Vagina (tissue), 2 donors: Measurements from ENCODE around the gene DCTN2. TPM values are rescaled to one million over a fixed set of nuclear protein-coding genes. Genes with fewer than 3 reads are reported as not detected.
"Not testable (repeated sequence)": the region's sequence is repeated elsewhere in the genome, so short reads cannot be mapped to it uniquely, and the experiment has no call there.

ENCODE experiments used
- DNase-seq, 2 donors: peaks; one replicate each; pipeline ENCODE4 v3.0.0-alpha.2; 2017; ENCODE audit errors: extremely low spot score in 2 of 2
- H3K27ac ChIP-seq: fragments of 200-600 bp; sonication (generic); one replicate; pipeline ENCODE4 v1.5.1; 2019
- H3K27me3 ChIP-seq: fragments of 200-600 bp; sonication (generic); one replicate; pipeline ENCODE4 v1.5.1; 2019
- H3K36me3 ChIP-seq, 2 donors: fragments of 200-600 bp; sonication (generic); one replicate each; pipeline ENCODE4 v1.5.1; 2017 to 2019
- H3K4me1 ChIP-seq: fragments of 200-600 bp; sonication (generic); one replicate; pipeline ENCODE4 v1.5.1; 2019
- H3K4me3 ChIP-seq, 2 donors: fragments of 200-600 bp; sonication (generic); 1 replicate in 1 of 2; 2 replicates in 1 of 2; pipeline ENCODE4 v1.5.1; 2016 to 2019
- H3K9me3 ChIP-seq: fragments of 200-600 bp; sonication (generic); one replicate; pipeline ENCODE4 v1.5.1; 2019
- CTCF ChIP-seq, 3 experiments: fragments of 450-650 bp in 2 of 3; fragments of 200-600 bp in 1 of 3; sonication (generic) in 1 of 3; IDR thresholded peaks; one replicate each; pipeline ENCODE4 v1.5.1; 2017 to 2019; ENCODE audit warnings: antibody characterized with exemption in 3 of 3, mild to moderate bottlenecking in 2 of 3, moderate library complexity in 2 of 3
- POLR2A ChIP-seq, 2 donors: fragments of 450-650 bp; IDR thresholded peaks; one replicate each; pipeline ENCODE4 v1.6.1; 2017; ENCODE audit warnings: antibody characterized with exemption in 2 of 2, mild to moderate bottlenecking in 2 of 2, moderate library complexity in 2 of 2
- POLR2AphosphoS5 ChIP-seq, 2 donors: sonication (generic); formaldehyde crosslinking; IDR thresholded peaks; one replicate each; pipeline ENCODE4 v1.9.0; 2017; ENCODE audit warnings: antibody characterized with exemption in 2 of 2, mild to moderate bottlenecking in 2 of 2, low read depth in 1 of 2; ENCODE audit not compliant: insufficient read depth in 1 of 2
- intact Hi-C: fragments of 100-400 bp; cut with DNase I; formaldehyde crosslinking; loops from one replicate; pipeline ENCODE4 v1.15.1; 2023
- total RNA-seq: library from RNA; depleted of rRNA; stranded (reverse); fragments of >200 nt; gene quantifications from one replicate; pipeline ENCODE4 v1.2.3, GENCODE V29; 2016

DCTN2 gene
- total RNA-seq, 1 donor from 2014 or later, result 131 TPM

- Histone ChIP-seq H3K27me3 (no peaks in the 10 kb centered on the region), H3K27ac (no peak overlapping the region), H3K36me3 (peaks cover 0 to 67% of the 10 kb centered on the region in 2 donors), H3K4me3 (no peak overlapping the region), H3K9me3 (no peaks in the 10 kb centered on the region), H3K4me1 (no peaks in the 10 kb centered on the region)
- no peak for TF ChIP-seq CTCF (IDR thresholded peaks at IDR 0.05)
- TF ChIP-seq POLR2A (IDR thresholded peaks at IDR 0.05), result no peak
- no peak for TF ChIP-seq POLR2AphosphoS5 (IDR thresholded peaks at IDR 0.05; ENCODE audit: insufficient read depth in 1 of 2, low read depth in 1 of 2)
- DNase-seq, result no peak
- intact Hi-C loops, result no loop called here
Measured at GRCh38 chr12:57511161-57511560, 35.8 kb downstream of the DCTN2 start.

- intact Hi-C loops, result not testable (repeated sequence)
Measured at GRCh38 chr12:57507796-57508195, 39.2 kb downstream of the DCTN2 start.

GRCh38 chr12:57506541-57506940 lies 40.5 kb downstream of the DCTN2 start:
- H3K9me3 ChIP-seq, H3K27ac ChIP-seq, H3K27me3 ChIP-seq, H3K4me1 ChIP-seq, DNase-seq, H3K4me3 ChIP-seq, intact Hi-C loops: not testable (repeated sequence)
- peaks cover 0 to 63% of the 10 kb centered on the region in 2 donors for H3K36me3 ChIP-seq

More at GRCh38 chr12:57507796-57508195, 39.2 kb downstream of the DCTN2 start:
- H3K36me3 ChIP-seq, result peaks cover 0 to 66% of the 10 kb centered on the region in 2 donors
- not testable (repeated sequence) for H3K9me3 ChIP-seq, H3K27ac ChIP-seq, H3K4me1 ChIP-seq, H3K4me3 ChIP-seq, H3K27me3 ChIP-seq, DNase-seq

- H3K27me3 ChIP-seq, DNase-seq, H3K9me3 ChIP-seq, H3K27ac ChIP-seq, H3K4me1 ChIP-seq, H3K4me3 ChIP-seq, intact Hi-C loops: not testable (repeated sequence)
- H3K36me3 ChIP-seq, result peaks cover 0 to 77% of the 10 kb centered on the region in 2 donors
Measured at GRCh38 chr12:57502311-57502969, 44.6 kb downstream of the DCTN2 start.

- intact Hi-C loops, result no loop called here
- Histone ChIP-seq H3K4me3 (no peak overlapping the region), H3K9me3 (no peaks in the 10 kb centered on the region), H3K27ac (no peak overlapping the region), H3K27me3 (no peaks in the 10 kb centered on the region), H3K4me1 (no peaks in the 10 kb centered on the region), H3K36me3 (peaks cover 0 to 81% of the 10 kb centered on the region in 2 donors)
- no peak for TF ChIP-seq POLR2AphosphoS5 (IDR thresholded peaks at IDR 0.05; ENCODE audit: insufficient read depth in 1 of 2, low read depth in 1 of 2)
- TF ChIP-seq CTCF (IDR thresholded peaks at IDR 0.05), result no peak
- no peak for TF ChIP-seq POLR2A (IDR thresholded peaks at IDR 0.05)
- no peak for DNase-seq
Measured at GRCh38 chr12:57500213-57500612, 46.8 kb downstream of the DCTN2 start.

- no peak for DNase-seq
- Histone ChIP-seq H3K9me3 (no peaks in the 10 kb centered on the region), H3K4me3 (no peak overlapping the region), H3K27ac (no peak overlapping the region), H3K27me3 (no peaks in the 10 kb centered on the region), H3K4me1 (no peaks in the 10 kb centered on the region), H3K36me3 (peaks cover 0 to 71% of the 10 kb centered on the region in 2 donors)
- intact Hi-C loops, result no loop called here
- TF ChIP-seq POLR2A (IDR thresholded peaks at IDR 0.05) (no peak), CTCF (IDR thresholded peaks at IDR 0.05) (no peak), POLR2AphosphoS5 (IDR thresholded peaks at IDR 0.05; ENCODE audit: insufficient read depth in 1 of 2, low read depth in 1 of 2) (no peak)
Measured at GRCh38 chr12:57498571-57498970, 48.4 kb downstream of the DCTN2 start.
